ENCODE results near the gene CATSPERZ.
"Not testable (repeated sequence)": the region's sequence is repeated elsewhere in the genome, so short reads cannot be mapped to it uniquely, and the experiment has no call there.

CATSPERZ gene

GRCh38 chr11:64321533-64321932 is 21.4 kb downstream of the CATSPERZ start:
- no peak for DNase-seq
- TF ChIP-seq POLR2A (IDR thresholded peaks at IDR 0.05; ENCODE audit: low read length) = no peak
- no peak for TF ChIP-seq GATA1 (IDR thresholded peaks at IDR 0.05; ENCODE audit: low read depth, low read length)

- DNase-seq = no peak
- TF ChIP-seq POLR2A (IDR thresholded peaks at IDR 0.05; ENCODE audit: low read length) = no peak
- no peak for TF ChIP-seq GATA1 (IDR thresholded peaks at IDR 0.05; ENCODE audit: low read depth, low read length)
Measured at GRCh38 chr11:64322925-64323260, 22.7 kb downstream of the CATSPERZ start.

- TF ChIP-seq GATA1 (IDR thresholded peaks at IDR 0.05; ENCODE audit: low read depth, low read length) (no peak), POLR2A (IDR thresholded peaks at IDR 0.05; ENCODE audit: low read length) (no peak)
- DNase-seq = no peak
Measured at GRCh38 chr11:64323373-64323772, 23.2 kb downstream of the CATSPERZ start.

GRCh38 chr11:64323984-64324383 is 23.8 kb downstream of the CATSPERZ start:
- DNase-seq = not testable (repeated sequence)

- no peak for DNase-seq
- TF ChIP-seq GATA1 (IDR thresholded peaks at IDR 0.05; ENCODE audit: low read depth, low read length) (no peak), POLR2A (IDR thresholded peaks at IDR 0.05; ENCODE audit: low read length) (no peak)
Measured at GRCh38 chr11:64324692-64325469, 24.7 kb downstream of the CATSPERZ start.

- TF ChIP-seq GATA1 (IDR thresholded peaks at IDR 0.05; ENCODE audit: low read depth, low read length) (no peak), POLR2A (IDR thresholded peaks at IDR 0.05; ENCODE audit: low read length) (no peak)
- DNase-seq = no peak
Measured at GRCh38 chr11:64327375-64327774, 27.2 kb downstream of the CATSPERZ start.

GRCh38 chr11:64327993-64328392 is 27.8 kb downstream of the CATSPERZ start:
- no peak for TF ChIP-seq GATA1 (IDR thresholded peaks at IDR 0.05; ENCODE audit: low read depth, low read length)
- no peak for TF ChIP-seq POLR2A (IDR thresholded peaks at IDR 0.05; ENCODE audit: low read length)
- DNase-seq = no peak

- DNase-seq = no peak
Measured at GRCh38 chr11:64330888-64331287, 30.7 kb downstream of the CATSPERZ start.

GRCh38 chr11:64331569-64332371 is 31.6 kb downstream of the CATSPERZ start:
- no peak for TF ChIP-seq GATA1 (IDR thresholded peaks at IDR 0.05; ENCODE audit: low read depth, low read length)
- no peak for TF ChIP-seq POLR2A (IDR thresholded peaks at IDR 0.05; ENCODE audit: low read length)
- peak; percentile 95 to 97 for DNase-seq

More at GRCh38 chr11:64330888-64331287, 30.7 kb downstream of the CATSPERZ start:
- TF ChIP-seq POLR2A (IDR thresholded peaks at IDR 0.05; ENCODE audit: low read length) (no peak), GATA1 (IDR thresholded peaks at IDR 0.05; ENCODE audit: low read depth, low read length) (no peak)

- peak; percentile 67 to 84 for DNase-seq
- no peak for TF ChIP-seq POLR2A (IDR thresholded peaks at IDR 0.05; ENCODE audit: low read length)
Measured at GRCh38 chr11:64333556-64333955, 33.4 kb downstream of the CATSPERZ start.

- peak; percentile 98 to 100 for DNase-seq
- peak; percentile 83 for TF ChIP-seq GATA1 (IDR thresholded peaks at IDR 0.05; ENCODE audit: low read depth, low read length)
- TF ChIP-seq POLR2A (IDR thresholded peaks at IDR 0.05; ENCODE audit: low read length) = peak; percentile 46
Measured at GRCh38 chr11:64334764-64335735, 34.9 kb downstream of the CATSPERZ start.

GRCh38 chr11:64337538-64338249 is 37.5 kb downstream of the CATSPERZ start:
- TF ChIP-seq GATA1 (IDR thresholded peaks at IDR 0.05; ENCODE audit: low read depth, low read length) (no peak), POLR2A (IDR thresholded peaks at IDR 0.05; ENCODE audit: low read length) (no peak)
- DNase-seq = peak in 1 of 2 experiments; percentile 66

GRCh38 chr11:64338716-64339115 is 38.6 kb downstream of the CATSPERZ start:
- no peak for TF ChIP-seq POLR2A (IDR thresholded peaks at IDR 0.05; ENCODE audit: low read length)
- TF ChIP-seq GATA1 (IDR thresholded peaks at IDR 0.05; ENCODE audit: low read depth, low read length) = no peak
- no peak for DNase-seq
